Lung (tissue), 12 donors: Measurements from ENCODE around the gene C1orf56. TPM values are rescaled to one million over a fixed set of nuclear protein-coding genes. Genes with fewer than 3 reads are reported as not detected.

Experiments used
- ATAC-seq: fragments of 200-7000 bp; cut with Tn5 transposase; one replicate; pipeline ENCODE4 v1.9.1; 2020; ENCODE audit warnings: moderate number of reproducible peaks; ENCODE audit not compliant: insufficient read depth, low FRiP score
- DNase-seq, 3 donors: peaks; one replicate each; pipeline ENCODE4 v3.0.0-alpha.2; 2013 to 2017
- H3K27ac ChIP-seq, 2 donors: one replicate each; pipeline ENCODE4 v1.5.1; 2013; ENCODE audit warnings: mild to moderate bottlenecking in 2 of 2, moderate library complexity in 2 of 2, control low read depth in 1 of 2, inconsistent platforms in 1 of 2, low read depth in 1 of 2, low read length in 1 of 2
- H3K27me3 ChIP-seq, 3 donors: one replicate each; pipeline ENCODE4 v1.5.1; 2013; ENCODE audit warnings: low read length in 2 of 3; ENCODE audit not compliant: control insufficient read depth in 3 of 3, insufficient read depth in 3 of 3
- H3K36me3 ChIP-seq, 4 donors: one replicate each; pipeline ENCODE4 v1.5.1; 2013; ENCODE audit warnings: low read length in 4 of 4, mild to moderate bottlenecking in 1 of 4, moderate library complexity in 1 of 4; ENCODE audit not compliant: control insufficient read depth in 4 of 4, insufficient read depth in 4 of 4
- H3K4me1 ChIP-seq, 5 donors: one replicate each; pipeline ENCODE4 v1.5.1; 2013; ENCODE audit warnings: low read length in 5 of 5, mild to moderate bottlenecking in 2 of 5, moderate library complexity in 1 of 5; ENCODE audit not compliant: control insufficient read depth in 5 of 5, insufficient read depth in 5 of 5
- H3K4me3 ChIP-seq: one replicate; pipeline ENCODE4 v1.5.1; 2013; ENCODE audit warnings: mild to moderate bottlenecking, control low read depth, moderate library complexity
- H3K9ac ChIP-seq, 2 donors: one replicate each; pipeline ENCODE4 v1.5.1; 2013; ENCODE audit warnings: low read length in 2 of 2, control low read depth in 1 of 2; ENCODE audit not compliant: insufficient read depth in 1 of 2
- H3K9me3 ChIP-seq, 4 donors: one replicate each; pipeline ENCODE4 v1.5.1; 2013; ENCODE audit warnings: low read length in 3 of 4, mild to moderate bottlenecking in 1 of 4, moderate library complexity in 1 of 4; ENCODE audit not compliant: control insufficient read depth in 4 of 4, insufficient read depth in 3 of 4
- CTCF ChIP-seq: IDR thresholded peaks from 2 replicates; pipeline ENCODE4 v1.5.1; 2012; ENCODE audit warnings: mild to moderate bottlenecking; ENCODE audit errors: control extremely low read depth, extremely low read depth
- WGBS, 2 donors: extraction: QIAGEN DNeasy Blood & Tissue Kit; methylation state at CpG; one replicate each; pipeline ENCODE4 v1.1.7; 2013; 5-methylcytosine and 5-hydroxymethylcytosine counted together
- polyA plus RNA-seq, 2 donors: library from polyadenylated mRNA; stranded (reverse); fragments of 200-250 nt; gene quantifications; one replicate each; pipeline ENCODE4 v1.2.1, GENCODE V29; 2013
- total RNA-seq, 2 donors: library from RNA; depleted of rRNA in 1 of 2; stranded (reverse); fragments of >200 nt in 1 of 2; gene quantifications; one replicate each; pipeline ENCODE4 v1.2.1, GENCODE V29; 2014 to 2021
- donor health status: control.
- donor health status: control.
- donor health status: Bipolar disorder and iron deficiency.
- donor health status: healthy.
- donor health status: DM: yes; HTN: yes; CAD: no.

C1orf56 gene
- total and polyA plus RNA-seq, 4 donors, result 2.3 to 4.9 (median 3.9) TPM

- Histone ChIP-seq H3K27me3 (no peaks in the 10 kb centered on the region), H3K27ac (peak overlapping the region; percentile 88 to 90), H3K4me1 (peaks cover 0 to 9% (median 4%) of the 10 kb centered on the region in 5 donors), H3K9ac (peak overlapping the region; percentile 58 to 76), H3K4me3 (peak overlapping the region; percentile 69), H3K9me3 (no peaks in the 10 kb centered on the region), H3K36me3 (peaks cover 11 to 16% (median 14%) of the 10 kb centered on the region in 4 donors)
- TF ChIP-seq CTCF, result no peak
- peak; percentile 42 for ATAC-seq
- 0% methylated on average over 48 of the region's 48 CpGs for WGBS, 2 donors
- DNase-seq, result peak; percentile 77 to 84 (median 77)
These were observed 534 bp downstream of the C1orf56 start for GRCh38 chr1:151047925-151048644.

GRCh38 chr1:151048645-151049032 is 1.1 kb downstream of the C1orf56 start:
- H3K9me3 ChIP-seq, result no peaks in the 10 kb centered on the region
- H3K9ac ChIP-seq, result peak overlapping the region in 1 of 2 donors; percentile 76
- peaks cover 0 to 9% (median 4%) of the 10 kb centered on the region in 5 donors for H3K4me1 ChIP-seq
- TF ChIP-seq CTCF, result peak; percentile 17
- H3K4me3 ChIP-seq, result peak overlapping the region; percentile 69
- WGBS, 2 donors, result 25 to 30% methylated on average over 3 of the region's 3 CpGs
- H3K27ac ChIP-seq, result peak overlapping the region; percentile 88 to 90
- DNase-seq (no peak), ATAC-seq (no peak)
- peaks cover 11 to 21% (median 15%) of the 10 kb centered on the region in 4 donors for H3K36me3 ChIP-seq
- H3K27me3 ChIP-seq, result no peaks in the 10 kb centered on the region

- peaks cover 0 to 9% (median 4%) of the 10 kb centered on the region in 5 donors for H3K4me1 ChIP-seq
- no peak for TF ChIP-seq CTCF
- DNase-seq, result no peak
- H3K4me3 ChIP-seq, result no peak overlapping the region
- 96% methylated on average over 5 of the region's 5 CpGs for whole genome bisulfite sequencing, 2 donors
- no peaks in the 10 kb centered on the region for H3K9me3 ChIP-seq
- H3K36me3 ChIP-seq, result peaks cover 17 to 24% (median 23%) of the 10 kb centered on the region in 4 donors
- no peaks in the 10 kb centered on the region for H3K27me3 ChIP-seq
- no peak for ATAC-seq
- no peak overlapping the region for H3K9ac ChIP-seq
- no peak overlapping the region for H3K27ac ChIP-seq
These were observed 1.9 kb downstream of the C1orf56 start for GRCh38 chr1:151049458-151049857.
